Effector CD8-positive, alpha-beta T cell (primary cell): ENCODE measurements around the gene TANK.
"Not testable (repeated sequence)": the region's sequence is repeated elsewhere in the genome, so short reads cannot be mapped to it uniquely, and the experiment has no call there.

Experiments
- DNase-seq: peaks from one replicate; lab custom pipeline; 2025; lab: John Stamatoyannopoulos, UW
- total RNA-seq, 4 experiments: gene quantifications; one replicate each; lab custom pipeline; 2026; lab: John Stamatoyannopoulos, UW

TANK gene
- total RNA-seq = 96.6 to 198 (median 131) reads per million in 4 experiments

DNA sequence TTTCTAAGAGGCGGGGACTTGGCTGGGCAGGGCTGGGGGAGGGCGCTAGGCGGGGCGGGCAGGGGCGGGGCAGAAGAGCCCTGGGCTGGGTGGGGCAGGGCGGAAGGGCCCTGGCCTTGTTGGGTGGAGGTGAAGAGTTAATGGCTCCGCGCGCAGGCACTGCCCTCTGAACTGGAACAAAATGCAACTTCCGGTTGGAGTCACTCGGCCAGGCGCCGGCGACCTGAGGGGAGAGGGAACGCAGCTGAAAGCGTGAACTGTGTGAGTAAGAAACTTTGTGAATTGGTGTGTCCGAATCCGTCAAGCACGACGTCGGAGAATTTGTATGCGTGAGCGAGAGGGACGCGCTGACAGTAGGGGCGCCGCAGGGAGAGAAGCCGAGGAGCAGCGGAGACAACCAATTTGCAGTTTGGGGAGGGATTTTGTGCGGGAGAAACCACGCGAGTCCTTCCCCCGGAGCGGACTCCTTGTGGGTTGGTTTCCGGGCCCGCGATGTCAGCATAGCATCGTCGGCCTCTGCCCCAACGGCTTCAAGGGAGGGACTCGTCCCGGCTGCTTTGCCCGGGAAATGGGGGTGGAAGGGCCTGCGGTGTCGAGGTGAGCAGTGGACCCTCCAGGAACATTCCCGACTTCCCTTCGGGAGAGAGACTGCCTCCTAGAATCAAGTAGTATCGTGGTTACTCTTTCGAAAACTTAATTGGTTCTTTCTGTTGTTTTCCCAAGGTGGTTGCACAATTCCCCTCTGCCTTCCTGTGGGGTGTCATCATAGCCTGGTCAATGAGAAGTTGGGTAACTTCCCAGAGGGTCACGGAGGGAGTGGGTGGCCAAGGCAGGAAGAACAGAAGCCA is at the start of gene TANK:
Gene TANK, plus strand, starts transcription at position 203 of the 848 bp plus-strand sequence. CDS start 19,235 bp downstream, outside the sequence.
- peak; percentile 75 for DNase-seq

DNA sequence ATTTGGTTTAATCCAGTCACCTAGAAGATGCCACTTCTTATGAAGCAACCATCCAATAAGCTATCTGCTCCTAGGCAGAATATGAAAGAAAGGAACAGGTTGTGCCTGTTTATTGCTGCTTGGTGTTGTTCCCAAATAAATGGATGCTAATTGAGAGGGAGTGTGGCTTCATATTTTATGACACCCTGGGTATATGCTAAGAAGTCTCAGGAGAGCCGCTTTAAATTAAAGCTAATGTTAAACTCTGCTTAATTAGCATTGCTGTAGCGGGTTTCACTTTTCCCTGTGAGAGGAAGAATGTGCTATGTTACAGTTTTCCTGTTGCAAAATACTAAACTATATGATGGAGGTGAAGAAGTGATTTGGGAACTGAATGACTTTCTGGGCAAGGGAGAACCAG is 48.7 kb upstream of the TANK start:
- no peak for DNase-seq

GRCh38 chr2:161112908-161113307 is 47.3 kb upstream of the TANK start:
- DNase-seq = no peak

DNA sequence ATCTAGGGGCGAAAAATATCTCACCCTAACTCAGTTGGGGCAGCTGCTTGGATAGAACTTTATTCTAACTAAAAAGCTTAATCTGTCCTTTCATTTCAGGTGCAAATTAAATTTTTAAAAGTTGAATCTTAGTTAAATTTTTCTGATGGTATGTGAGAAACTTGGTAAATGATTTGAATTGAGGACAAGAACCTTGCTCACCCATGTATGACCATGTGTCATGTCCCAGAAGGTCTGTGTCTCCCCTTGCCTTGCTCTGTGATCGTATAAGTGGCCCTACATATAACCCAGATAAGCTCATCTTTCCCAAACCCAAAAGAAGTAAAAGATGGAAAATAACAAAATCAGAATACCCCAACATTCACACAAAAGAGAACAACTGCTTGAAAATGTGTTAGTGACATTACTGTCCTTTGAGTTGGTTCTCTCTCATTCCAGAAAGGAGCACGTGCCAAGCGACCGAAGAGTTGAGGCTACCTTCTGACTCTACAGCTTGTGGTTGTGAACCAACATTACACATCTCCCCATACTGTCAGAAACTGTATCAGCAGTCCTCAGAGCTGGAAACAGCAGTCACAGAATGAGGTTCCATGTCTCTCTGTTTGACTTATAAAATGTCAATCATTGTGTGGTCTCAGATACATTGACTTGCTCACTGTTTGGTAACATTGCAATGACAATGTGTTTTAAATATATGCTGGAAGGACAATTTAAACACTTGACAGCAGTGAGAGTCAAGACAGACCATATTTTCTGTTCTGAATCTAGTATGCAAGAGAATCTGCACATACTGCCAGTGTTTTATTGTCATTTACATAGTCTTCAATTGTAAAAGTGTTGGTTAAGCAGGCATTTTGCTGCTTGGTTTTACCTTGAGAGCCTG is 46.3 kb upstream of the TANK start:
- no peak for DNase-seq

- no peak for DNase-seq
These were observed 45.0 kb upstream of the TANK start for GRCh38 chr2:161115205-161115604.

DNA sequence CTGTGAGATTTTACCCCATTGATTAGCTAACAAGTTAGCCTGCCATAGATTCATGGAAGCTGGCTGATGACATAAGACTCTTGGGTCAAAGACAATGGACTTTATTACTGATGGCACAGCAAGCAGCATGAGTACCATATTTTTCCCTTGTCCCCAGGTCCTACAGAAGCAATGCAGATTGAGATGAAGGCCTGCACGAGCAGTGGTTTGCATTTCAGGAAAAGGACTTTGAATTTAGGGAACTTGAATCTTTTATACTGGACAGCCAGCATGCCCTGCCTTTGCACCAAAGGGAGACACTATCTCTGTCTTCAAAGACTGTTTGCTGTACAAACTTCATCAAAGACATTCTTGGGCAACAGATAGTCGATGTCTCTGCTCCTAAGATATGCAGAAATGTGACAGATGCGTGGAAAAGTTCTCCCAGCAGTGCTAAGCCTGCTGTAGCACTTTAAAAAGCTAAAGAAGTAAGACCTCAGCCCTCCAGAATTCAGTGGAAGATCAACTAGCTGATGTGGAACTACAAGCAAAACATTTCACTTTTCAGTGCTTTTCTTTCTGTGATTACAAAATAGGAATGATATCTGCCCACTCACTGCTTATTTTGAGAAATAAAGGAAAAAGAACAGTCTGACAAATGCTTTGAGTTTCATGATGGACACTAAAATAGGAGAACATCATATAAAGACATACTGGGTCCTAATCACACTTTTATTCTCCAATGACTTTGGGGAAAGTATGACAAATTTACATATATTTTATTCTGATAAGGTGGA is 44.4 kb upstream of the TANK start:
- DNase-seq = no peak

- no peak for DNase-seq
These were observed 43.7 kb upstream of the TANK start for GRCh38 chr2:161116509-161116908.

DNA sequence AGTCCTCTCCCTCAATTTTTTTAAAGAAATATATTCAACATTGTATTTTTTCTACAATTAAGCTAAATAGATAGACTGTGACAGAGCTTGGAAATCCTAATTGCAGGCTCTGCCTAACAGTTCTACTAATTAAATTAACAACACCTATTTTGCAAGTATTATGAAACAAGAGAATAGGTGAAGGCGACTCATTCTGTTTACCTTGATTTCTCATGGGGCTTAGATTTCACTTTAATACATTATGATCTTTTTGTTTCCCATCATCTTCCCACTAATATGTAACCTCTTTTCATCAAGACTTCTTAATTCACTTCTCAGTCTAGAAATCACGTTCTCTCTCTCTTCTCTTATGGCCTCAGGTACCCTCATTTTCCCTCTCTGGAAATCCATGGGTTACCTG is 42.7 kb upstream of the TANK start:
- no peak for DNase-seq

DNA sequence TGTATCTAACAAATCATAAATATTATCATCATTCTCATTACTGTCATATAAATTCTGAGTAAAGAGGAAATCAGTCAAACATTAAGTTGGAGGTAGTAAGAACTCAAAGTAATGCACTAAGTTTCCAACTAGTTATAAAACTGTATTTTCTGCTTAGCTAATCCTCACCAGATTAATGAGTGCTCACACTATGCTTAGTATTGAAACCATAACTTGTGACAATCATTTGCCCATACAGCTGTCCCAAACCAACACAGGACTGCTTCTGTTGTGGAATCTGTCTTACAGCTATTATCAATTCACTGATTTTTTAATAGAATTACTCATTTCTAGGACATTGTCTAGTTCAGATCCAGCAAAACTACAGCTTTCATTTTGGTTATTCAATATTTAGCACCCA is 41.5 kb upstream of the TANK start:
- no peak for DNase-seq

GRCh38 chr2:161119483-161119882 is 40.7 kb upstream of the TANK start:
- DNase-seq = no peak

DNA sequence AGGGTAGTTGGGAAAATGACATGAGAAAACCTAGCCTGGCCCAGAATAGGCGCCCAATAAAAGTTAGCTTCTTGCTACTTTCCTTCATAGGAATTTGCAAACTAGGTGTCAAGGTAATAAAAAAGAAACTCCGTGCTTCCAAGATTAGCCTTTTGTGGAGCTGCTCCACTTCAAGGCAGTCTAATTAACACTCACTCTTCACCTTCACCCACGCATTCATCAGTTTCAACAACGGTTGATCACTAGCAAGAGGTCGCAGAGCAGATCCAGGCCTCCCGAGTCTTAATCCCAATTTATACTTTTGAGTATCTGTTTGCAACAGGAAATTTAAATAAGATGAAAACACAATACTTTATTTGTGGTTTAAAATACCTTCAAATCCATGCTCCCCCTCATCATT is 39.5 kb upstream of the TANK start:
- no peak for DNase-seq

DNA sequence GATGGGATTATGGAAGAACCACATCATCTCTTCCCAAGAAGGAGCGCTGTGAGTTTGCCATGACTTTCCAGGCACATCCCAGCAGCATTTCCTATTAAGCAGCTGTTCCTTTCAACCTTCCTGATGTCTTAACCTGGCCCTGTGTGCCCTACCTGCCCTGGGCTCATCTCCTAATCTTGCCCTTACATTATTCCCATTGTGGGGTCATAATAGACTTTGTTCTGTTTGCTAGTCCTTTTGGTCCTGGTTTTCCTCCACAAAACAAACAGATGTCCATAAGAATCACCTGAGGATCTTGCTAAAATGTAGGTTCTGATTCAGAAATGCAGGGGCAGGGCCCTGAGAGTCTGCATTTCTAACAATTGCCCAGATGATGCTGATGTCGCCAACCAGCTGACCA is 38.6 kb upstream of the TANK start:
- DNase-seq = no peak

DNA sequence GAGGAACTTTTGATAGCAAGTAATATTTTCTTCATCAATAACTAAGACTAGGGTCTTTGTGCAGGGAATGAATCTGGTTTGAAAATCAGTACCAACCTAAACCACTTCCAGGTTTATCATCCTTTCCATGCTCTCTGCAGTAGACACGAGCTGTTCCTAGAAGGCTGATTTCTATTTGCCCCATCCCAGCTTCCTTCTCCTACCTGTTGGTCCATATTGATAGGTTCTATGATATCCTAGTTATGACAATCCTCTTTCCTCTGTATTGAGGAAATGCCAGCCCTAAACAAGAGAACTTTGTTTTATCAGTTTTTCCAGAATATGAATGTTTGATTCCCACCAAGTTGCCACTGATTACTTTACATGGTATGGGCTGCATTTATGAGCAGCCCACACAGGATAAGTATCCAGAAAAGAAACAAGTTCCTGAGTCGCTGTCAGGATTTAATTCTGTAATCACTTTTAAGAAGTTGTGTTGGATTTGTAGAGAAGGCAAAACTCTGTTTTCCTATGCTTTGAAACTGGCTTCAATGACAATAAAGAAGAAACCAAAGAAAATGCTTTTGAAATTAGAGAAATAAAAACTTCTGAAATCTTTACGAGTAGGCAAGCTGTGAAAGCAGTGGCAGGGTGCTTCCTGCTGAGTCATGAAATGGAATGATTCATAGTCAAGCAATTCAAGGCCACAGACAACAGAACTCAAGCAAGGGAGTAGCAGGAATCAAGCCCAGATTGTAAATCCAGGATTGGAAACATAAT is 37.3 kb upstream of the TANK start:
- no peak for DNase-seq

DNA sequence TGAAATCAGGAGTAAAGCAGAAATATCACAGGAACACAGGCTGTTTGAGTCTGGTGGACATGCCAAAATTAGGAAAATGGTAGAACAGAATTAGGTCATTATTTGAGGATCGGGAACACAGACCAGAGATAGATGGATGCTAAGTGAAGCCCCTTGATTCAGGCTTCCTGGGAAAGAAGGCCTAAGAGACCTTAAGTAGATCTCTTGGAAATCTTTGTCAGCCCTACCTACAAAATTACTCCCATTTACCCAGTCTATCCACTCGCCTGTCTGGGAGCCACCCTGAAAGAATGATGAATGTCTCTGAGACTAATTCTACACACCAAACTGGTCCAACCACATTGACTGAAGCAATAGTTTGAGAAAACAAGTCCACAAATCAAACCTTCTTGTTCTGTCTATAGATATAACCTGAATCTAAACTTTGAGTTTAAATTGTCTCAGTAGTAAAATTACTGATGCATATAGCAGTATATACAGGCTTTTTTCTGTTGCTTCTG is 36.6 kb upstream of the TANK start:
- no peak for DNase-seq

GRCh38 chr2:161124201-161124600 is 36.0 kb upstream of the TANK start:
- no peak for DNase-seq

- DNase-seq = no peak
These were observed 31.3 kb upstream of the TANK start for GRCh38 chr2:161128885-161129284.

DNA sequence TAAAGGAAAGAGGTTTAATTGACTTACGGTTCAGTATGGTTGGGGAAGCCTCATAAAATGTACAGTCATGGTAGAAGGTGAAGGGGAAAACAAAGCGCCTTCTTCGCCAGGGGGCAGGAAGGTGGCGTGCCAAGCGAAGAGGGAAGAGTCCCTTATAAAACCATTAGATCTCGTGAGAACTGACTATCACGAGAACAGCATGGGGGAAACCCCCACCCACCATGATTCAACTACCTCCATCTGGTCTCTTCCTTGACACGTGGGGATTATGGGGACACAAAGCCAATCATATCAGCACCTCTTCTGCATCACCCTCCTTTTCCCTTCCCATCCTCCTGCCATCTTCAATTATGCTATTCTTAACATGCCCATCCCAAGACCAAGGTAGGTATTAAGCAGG is 29.9 kb upstream of the TANK start:
- no peak for DNase-seq

- DNase-seq = no peak
These were observed 29.1 kb upstream of the TANK start for GRCh38 chr2:161131074-161131680.

DNA sequence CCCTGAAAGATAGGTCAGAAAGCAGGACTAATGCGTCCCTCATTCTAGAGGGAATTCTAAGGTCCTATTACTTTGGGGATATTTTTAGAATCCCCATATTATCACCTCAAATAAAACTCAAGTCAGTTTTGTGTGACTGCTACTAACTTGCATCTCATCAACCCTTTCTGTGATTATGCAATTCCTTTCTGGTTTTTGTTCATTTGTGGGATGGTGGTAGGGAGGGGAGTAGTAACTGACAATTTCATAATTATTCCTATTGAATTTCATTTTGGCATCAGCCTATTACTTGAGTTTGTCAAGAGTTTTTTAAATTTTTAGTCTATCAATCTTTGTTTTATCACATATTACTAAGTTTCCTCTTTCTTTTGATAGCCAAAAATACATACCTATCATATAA is 28.4 kb upstream of the TANK start:
- no peak for DNase-seq

DNA sequence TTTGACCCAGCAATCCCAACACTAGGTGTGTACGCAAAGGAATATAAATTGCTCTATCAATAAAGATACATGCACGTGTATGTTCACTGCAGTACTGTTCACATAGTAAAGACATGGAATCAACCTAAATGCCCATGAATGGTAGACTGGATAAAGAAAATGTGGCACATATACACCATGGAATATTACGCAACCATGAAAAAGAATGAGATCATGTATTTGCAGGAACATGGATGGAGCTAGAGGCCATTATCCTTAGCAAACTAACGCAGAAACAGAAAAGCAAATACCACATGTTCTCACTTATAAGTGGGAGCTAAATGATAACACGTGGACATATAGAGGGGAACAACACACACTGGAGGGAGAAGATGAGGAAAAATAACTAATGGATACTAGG is 27.8 kb upstream of the TANK start:
- not testable (repeated sequence) for DNase-seq

- no peak for DNase-seq
These were observed 26.9 kb upstream of the TANK start for GRCh38 chr2:161133366-161133765.
